Activated CD8-positive, alpha-beta memory T cell treated with anti-CD3 and anti-CD28 coated beads, Interleukin-2, amount 50 U/mL, for 24 hours (primary cell): ENCODE measurements around the gene KCNH6.

Experiments used
- DNase-seq: peaks from one replicate; pipeline ENCODE4 v3.0.0-alpha.2; 2020; ENCODE audit errors: extremely low read depth

KCNH6 gene

DNA sequence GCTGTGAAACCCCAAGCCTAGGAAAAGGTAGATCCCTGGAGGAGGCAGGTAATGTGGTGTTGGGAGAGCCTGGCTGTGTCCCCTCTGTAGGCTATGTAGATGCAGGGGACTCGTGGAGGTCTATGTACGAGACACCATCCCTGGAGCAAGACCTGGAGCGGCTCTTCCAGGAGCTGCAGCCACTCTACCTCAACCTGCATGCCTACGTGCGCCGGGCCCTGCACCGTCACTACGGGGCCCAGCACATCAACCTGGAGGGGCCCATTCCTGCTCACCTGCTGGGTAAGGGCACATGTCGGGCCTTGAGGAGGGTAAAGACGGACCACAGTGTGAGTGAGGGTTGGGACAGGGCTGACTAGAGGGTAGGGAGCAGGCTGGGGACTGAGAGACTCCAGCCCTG lies 34.3 kb upstream of the KCNH6 start:
- no peak for DNase-seq

DNA sequence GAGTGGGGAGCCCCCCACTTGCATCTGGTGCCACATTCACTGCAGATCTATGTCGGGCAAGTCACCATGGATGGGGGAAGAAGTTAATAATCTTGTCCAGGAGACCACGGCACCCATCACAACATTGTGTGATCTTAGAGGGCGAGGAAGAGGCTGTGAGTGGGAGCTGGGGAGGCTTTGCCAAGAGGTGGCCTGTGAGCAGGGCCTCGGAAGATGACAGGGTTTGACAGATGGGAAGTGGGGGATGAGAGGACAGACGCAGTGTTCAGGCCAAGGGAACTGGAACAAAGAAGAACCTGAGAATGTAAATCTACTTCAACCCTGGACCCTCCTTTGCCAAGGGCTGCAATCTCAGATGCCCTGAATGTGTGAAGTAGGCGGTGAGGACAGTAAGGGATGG lies 33.9 kb upstream of the KCNH6 start:
- no peak for DNase-seq

DNA sequence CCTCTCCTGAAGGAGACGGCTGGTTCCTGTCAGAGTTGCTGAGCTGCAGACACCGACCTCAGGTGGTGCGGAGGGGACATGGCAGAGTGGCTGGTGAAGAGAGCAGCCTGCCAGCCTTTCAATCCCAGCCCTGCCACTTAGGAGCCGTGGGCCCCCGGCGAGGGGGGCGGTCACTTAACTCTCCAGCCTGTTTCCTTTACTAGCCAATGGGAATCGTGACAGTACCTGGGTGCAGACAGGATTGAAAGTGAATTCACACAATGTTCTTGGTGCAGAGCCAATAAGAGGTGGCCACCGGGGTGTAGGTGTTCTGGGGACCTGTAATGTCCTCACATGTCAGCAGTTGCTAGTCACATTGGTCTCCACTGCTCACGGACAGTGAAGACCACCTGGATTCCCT lies 32.8 kb upstream of the KCNH6 start:
- DNase-seq = no peak

DNA sequence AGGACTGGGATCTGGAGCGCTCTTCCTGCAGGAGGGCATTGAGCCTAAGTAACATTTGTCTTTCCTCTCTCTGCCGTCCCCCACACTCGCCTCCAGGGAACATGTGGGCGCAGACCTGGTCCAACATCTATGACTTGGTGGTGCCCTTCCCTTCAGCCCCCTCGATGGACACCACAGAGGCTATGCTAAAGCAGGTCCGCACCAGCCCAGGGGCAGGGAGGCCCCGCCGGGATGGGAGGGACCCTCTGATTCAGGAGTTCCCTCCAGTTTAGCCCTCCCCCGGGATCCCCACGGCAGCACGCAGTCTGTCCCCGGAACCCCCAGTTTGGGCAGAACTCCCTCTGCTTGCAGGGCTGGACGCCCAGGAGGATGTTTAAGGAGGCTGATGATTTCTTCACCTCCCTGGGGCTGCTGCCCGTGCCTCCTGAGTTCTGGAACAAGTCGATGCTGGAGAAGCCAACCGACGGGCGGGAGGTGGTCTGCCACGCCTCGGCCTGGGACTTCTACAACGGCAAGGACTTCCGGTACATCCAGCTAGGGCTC lies 32.2 kb upstream of the KCNH6 start:
- no peak for DNase-seq

DNA sequence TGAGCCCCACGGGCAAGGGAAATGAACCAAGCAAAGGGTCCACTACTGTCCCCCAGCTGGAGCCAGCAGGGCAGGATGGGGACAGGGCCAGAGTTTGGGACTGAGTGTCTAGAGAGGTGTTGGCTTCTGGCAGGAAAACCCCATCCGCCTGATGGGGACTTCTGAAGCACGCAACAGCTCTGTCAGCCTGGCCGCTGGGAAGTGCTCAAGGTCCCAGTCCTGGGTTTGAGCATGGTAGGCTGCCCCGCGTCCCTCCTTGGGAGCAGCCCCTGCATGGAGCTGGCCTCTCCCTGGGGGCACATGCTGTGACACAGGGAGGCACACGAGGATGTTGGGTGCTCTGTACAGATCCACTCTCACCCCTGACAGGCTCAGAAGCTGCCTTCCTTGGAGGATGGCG lies 31.7 kb upstream of the KCNH6 start:
- DNase-seq = no peak

DNA sequence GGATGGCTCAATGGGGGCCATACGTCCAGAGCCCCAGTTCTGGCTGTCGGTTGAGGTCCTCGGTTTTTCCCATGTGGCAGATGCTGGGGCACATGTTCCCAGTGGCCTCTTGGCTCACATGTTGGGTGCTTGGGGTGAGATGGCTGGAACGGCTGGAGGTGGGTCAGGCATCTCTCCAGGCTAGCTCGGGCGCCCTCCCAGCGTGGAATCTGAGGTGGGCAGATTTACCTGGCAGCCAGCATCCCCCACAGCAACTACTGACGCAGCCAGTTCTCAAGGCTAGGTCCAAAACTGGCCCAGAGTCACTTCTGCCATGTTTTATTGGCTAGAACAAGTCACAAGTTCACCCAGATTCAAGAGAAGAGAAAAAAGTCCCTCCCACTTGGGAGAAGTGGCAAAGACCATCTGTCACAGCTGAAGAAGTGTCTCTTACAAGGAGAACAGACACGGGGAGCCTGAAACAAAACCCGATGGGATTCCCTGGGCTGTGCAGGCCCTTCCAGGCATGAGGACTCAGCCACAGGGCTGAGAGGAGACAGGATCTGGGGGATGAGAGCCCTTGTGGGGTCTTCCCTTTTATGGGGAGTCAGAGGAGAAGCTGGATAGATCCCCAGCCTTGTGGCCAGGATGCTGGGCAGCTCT lies 31.1 kb upstream of the KCNH6 start:
- DNase-seq = no peak

DNA sequence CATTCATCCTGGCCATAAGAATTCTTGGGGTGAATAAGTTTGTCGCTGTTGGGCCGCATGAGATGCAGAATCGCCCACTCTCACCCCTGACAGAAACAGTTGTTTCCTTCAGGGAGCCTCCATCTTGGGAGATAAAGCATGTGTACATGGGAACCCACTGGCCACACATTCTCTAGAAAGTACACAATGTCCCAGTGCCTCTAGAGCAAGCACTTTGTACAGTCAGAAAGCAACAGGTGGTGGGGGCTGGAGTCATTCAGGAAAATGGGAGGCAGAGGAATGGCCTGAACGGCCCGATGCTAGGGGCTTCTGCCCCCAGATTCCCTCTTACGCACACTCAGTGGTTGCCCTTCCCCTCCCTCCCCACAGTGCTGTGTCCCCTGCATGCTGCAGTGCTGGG lies 30.2 kb upstream of the KCNH6 start:
- DNase-seq = no peak

DNA sequence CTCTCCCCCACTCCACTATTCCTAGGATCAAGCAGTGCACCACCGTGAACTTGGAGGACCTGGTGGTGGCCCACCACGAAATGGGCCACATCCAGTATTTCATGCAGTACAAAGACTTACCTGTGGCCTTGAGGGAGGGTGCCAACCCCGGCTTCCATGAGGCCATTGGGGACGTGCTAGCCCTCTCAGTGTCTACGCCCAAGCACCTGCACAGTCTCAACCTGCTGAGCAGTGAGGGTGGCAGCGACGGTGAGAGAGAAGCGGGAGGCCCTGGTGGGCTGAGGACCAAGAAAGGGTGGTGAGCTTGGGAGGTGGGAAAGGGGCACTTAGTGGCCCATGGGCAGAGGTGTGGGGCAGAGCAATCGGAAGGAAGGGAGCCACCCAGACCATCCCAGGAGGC lies 29.7 kb upstream of the KCNH6 start:
- no peak for DNase-seq

DNA sequence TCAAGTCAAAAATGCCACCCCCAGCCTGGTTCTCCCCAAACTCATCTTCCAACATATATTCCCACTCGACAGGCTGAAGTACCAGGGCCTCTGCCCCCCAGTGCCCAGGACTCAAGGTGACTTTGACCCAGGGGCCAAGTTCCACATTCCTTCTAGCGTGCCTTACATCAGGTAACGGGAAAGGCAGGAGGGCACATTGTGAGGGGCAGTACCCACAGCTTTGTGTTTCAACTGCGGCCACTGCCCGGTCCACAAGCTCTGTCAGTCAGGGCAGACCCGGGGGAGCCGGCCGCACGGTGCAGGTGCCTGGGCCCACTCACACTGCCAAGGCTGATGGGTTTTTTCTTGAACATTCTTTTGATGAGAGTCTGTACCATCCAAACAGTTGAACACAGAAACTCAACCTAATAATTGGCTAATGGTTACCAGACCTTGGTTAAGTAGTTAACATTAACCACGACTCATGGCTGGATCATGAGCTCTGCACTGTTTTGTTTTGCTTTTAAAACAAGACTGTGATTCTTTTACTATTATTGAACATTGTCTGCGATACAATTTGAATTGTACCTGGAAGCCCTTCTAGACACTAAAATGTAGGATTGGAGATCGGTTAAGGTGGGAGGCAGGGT lies 28.7 kb upstream of the KCNH6 start:
- DNase-seq = no peak

DNA sequence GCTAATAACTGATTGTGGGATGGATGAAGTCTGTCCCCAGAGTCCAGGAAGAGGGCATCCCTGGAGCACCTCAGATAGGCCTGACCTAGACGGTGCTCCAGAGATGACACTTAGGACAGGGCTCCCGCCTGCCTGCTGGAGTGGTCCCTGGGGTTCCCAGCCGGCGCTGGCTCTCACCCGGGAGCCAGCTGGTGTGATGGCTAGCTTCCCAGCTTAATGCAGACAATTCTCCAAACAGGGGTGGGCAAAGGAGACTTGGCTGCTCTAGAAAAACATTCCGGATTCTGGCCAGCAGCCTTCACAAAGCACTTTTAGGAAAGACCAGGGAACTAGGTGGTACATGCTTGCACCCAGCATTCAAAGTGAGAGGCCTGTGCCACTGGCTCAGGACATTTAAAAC lies 27.7 kb upstream of the KCNH6 start:
- DNase-seq = no peak

DNA sequence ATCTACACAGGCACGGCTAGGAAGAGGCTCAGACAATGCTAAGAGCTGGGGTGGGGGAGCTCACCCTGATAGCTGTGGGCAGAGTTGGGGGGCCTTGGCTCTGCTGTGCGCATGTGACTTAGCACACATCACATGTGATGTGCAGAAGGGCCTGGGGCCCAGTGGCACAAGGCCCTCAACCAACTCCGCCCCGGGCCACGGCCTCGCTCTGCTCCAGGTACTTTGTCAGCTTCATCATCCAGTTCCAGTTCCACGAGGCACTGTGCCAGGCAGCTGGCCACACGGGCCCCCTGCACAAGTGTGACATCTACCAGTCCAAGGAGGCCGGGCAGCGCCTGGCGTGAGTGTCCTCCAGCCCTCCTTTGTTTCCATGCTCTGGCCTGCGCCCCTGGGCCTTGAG lies 27.0 kb upstream of the KCNH6 start:
- DNase-seq = no peak

DNA sequence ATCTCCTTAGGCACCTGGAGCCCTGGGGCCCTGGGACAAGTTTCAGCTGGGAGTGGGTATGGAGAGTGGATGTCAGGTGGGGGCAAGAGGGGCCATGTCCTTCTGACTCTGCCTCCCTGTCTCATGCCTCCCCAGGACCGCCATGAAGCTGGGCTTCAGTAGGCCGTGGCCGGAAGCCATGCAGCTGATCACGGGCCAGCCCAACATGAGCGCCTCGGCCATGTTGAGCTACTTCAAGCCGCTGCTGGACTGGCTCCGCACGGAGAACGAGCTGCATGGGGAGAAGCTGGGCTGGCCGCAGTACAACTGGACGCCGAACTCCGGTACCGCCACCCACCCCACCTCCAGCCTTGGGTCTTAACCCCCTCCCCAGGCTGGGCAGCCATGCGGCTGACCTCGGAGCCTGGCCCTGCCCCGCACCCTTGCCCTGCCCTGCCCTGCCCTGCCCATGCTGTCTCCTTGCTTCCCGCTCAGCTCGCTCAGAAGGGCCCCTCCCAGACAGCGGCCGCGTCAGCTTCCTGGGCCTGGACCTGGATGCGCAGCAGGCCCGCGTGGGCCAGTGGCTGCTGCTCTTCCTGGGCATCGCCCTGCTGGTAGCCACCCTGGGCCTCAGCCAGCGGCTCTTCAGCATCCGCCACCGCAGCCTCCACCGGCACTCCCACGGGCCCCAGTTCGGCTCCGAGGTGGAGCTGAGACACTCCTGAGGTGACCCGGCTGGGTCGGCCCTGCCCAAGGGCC lies 26.3 kb upstream of the KCNH6 start:
- no peak for DNase-seq

DNA sequence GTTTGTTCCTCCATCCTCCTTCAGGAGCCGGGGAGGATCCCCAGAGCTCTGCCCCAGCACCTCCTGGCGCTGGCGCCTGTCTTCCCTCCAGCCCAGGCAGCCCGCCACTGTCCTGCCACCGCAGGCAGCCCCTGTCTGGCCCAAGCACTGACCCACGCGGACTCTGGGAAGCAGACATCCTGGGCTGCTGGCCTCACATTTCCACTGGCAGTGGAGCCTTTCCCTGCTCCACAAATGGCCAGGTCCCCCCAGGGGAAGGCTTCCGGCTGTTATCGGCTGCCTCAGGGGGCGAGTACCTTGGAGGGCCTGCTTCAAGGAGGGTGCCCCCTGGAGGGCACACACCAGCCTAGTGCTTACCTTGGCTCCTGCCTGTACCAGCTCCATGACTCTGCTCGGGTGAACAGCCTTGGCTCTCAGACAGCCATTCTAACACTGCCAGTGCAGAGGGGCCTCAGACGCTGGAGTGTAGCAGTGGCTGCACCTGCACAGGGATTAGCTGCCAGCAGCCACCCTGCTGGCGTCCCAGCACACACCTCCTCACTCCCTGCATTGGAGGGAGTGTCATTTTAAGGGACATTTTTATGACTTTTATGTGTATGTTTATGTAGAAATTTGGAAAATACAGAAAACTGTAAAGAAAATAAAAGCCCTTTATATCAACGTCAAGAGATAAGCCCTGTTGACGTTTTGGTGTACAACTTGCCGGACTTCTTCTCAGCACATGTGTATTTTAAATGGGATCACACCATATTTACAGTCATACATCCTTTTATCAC lies 25.3 kb upstream of the KCNH6 start:
- no peak for DNase-seq

DNA sequence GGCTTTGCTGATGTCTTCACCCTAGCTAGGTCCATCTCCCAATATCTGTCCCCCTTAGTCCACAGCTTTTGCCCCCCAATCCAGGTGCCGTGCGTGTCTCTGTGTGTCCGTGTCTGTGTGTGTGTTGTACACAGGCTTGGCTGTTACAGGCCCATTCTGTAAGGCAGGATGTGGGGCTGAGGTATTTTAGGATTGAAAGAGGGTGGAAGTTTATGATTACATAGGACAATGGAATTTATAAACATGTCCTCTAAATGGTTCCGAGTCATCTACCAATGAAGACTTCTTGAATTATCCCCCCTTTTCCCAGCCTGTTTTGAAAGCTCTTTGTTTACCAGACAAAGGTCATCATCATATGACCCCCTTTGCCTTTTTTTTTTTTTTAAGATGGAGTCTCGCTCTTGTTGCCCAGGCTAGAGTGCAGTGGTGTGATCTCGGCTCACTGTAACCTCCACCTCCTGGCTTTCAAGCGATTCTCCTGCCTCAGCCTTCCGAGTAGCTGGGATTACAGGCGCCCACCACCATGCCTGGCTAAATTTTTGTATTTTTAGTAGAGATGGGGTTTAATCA lies 24.4 kb upstream of the KCNH6 start:
- no peak for DNase-seq

DNA sequence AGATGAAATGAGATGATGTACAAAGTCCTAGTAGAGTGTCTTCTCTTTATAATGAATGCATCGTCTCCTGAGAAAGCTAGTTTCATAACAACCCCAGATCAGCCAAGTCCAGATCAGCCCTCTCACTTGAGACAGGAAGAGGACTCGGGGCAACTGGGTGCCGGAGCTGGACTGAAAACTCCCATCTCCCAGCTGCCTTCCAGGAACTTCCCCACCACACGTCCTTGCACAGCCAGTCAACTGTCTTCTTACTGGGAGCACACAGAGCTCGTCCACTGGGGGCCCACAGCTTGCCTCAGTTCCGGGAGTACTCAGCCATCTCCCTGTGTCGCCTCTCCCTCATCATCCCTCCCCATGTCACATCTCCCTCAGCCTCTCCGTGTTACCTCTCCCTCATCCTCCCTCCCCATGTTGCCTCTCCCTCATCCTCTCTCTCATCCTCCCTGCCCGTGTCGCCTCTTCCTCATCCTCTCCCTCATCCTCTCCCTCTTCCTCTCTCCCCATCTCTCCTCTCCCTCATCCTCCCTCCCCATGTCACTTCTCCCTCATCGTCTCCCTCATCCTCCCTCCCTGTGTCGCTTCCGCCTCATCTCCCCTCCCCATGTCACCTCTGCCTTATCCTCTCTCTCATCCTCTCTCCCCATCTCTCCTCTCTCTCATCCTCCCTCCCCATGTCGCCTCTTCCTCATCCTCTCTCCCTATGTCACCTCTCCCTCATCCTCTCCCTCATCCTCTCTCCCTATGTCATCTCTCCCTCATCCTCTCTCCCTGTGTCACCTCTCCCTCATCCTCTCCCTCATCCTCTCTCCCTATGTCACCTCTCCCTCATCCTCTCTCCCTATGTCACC lies 22.4 kb upstream of the KCNH6 start:
- no peak for DNase-seq

DNA sequence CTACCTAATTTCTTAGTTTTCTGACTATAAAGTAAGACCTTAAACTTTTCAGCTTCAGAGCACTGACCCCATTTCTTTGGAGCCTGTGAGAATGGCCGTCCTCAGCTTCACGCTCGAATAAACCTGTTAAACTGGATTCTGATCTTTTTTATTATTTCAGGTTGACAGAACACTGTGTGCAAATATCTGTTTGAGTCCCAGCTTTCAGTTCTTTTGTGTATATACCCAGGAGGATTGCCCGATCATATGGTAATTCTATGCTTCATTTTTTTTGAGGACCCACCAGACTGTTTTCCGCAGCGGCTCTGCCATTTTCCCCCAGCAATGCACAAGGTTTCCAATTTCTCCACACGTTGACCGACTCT lies 19.8 kb upstream of the KCNH6 start:
- DNase-seq = no peak

DNA sequence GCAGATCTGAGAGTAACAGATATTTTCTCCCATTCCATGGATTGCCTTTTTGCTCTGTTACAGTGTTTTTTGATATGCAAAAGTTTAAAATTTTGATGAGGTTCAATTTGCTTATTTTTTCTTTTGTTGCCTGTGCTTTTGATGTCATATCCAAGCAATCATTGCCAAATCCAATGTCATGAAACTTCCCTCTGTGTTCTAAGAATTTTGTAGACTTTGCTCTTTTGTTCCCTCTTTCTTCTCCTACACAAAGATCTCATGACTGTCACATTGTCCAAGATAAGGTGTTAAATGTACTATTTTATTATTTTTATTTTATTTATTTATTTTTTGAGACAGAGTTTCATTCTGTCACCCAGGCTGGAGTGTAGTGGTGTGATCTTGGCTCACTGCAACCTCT lies 18.9 kb upstream of the KCNH6 start:
- DNase-seq = no peak

DNA sequence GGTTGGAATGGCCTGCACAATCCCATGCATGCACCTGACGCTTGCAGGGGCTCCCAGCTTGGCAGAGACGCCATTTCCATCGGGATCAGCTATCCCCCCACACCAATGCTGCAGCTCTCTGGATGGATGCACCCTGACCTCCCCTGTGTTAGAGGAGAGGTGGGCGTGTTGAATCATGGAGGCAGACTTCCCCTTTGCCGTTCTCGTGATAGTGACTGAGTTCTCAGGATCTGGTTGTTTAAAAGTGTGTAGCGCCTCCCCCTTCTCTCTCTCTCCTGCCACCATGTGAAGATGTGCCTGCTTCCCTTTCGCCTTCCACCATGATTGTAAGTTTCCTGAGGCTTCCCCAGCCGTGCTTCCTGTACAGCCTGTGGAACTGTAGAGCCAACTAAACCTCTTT lies 17.8 kb upstream of the KCNH6 start:
- no peak for DNase-seq

DNA sequence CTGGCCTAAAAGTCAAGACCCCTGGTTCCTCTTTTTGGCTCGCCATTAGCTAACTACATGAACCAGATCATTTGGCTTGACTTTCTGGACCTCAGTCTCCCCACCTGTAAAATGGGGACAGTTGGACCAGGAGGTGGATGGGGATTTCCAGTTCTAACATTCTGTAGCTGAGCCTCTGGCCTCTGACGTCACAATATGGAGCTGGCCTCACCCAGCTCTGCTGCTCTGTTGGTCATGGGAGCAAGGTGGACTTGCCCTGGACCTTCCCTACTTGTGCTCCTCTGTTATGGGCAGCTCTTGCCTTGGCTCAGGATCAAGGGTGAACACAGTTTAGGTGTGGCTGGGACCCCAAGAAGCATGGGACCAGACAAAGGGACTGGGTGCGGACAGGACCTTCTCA lies 16.5 kb upstream of the KCNH6 start:
- DNase-seq = no peak

DNA sequence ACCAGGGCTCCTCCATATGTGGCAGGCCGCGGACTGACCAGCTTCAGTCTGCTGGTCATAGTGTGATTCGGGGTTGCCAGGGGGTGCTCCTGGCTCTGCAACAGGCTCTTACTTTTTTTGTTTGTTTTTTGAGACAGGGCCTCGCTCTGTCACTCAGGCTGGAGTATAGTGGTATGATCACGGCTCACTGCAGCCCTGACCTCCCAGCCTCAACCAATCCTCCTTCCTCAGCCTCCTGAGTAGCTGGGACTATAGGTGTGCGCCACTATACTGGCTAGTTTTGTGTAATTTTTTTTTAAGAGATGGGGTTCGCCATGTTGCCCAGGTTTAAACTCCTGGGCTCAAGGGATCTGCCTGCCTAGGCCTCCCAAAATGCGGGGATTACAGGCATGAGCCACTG lies 11.8 kb upstream of the KCNH6 start:
- DNase-seq = no peak

DNA sequence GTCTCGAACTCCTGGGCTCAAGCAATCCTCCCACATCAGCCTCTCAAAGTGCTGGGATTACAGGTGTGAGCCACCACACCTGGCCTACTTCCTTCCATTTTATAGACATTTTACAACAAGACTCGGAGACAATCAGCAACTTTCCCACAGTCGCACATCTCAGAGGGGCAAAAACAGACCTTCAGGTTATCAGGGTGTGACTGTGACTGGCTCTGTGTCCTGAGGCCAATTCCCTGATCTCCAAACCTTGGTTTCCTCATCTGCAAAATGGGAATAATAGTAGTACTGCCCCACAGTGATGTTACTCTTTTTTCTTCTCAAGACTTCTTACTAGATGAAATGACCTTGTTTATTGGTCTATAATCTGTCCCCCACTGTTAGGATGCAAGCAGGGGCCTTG lies 10.8 kb upstream of the KCNH6 start:
- no peak for DNase-seq
